Measurements from ENCODE around the gene TM4SF18.

- TF ChIP-seq YY1 (IDR thresholded peaks at IDR 0.05; ENCODE audit: insufficient read depth, insufficient read length) (no peak), ZNF274 (IDR thresholded peaks at IDR 0.05; ENCODE audit: low read depth, low read length) (no peak), SUZ12 (IDR thresholded peaks at IDR 0.05; ENCODE audit: extremely low read depth, insufficient read depth, insufficient read length) (no peak)
Measured at GRCh38 chr3:149368674-149369497, 35.5 kb upstream of the TM4SF18 start.

All from NT2/D1 (cell line).